Posterior vena cava (tissue), 2 donors: ENCODE results near the gene ALLC. TPM values are rescaled to one million over a fixed set of nuclear protein-coding genes. Genes with fewer than 3 reads are reported as not detected.
A peak's percentile ranks its signal among the peaks of the same experiment; 100 is the strongest.

ENCODE experiments used
- DNase-seq: peaks from one replicate; pipeline ENCODE4 v3.0.0-alpha.2; 2020; ENCODE audit warnings: low spot score
- intact Hi-C, 2 donors: fragments of 100-400 bp; cut with DNase I; formaldehyde crosslinking; loops; one replicate each; pipeline versions ENCODE4 v1.14.1 to v1.14.2; 2022 to 2023
- total RNA-seq, 2 donors: library from RNA; stranded (reverse); fragmentation: NEBNext Ultra II Directional; extraction: Animal tissue kit (Norgen Biotek cat#: 25700); gene quantifications; one replicate each; pipeline ENCODE4 v1.2.1, GENCODE V29; 2021
- donor health status: DM: yes; HTN: yes; CAD: no.
- donor health status: DM: yes; HTN: yes; CAD: no.

Gene ALLC
- total RNA-seq, 2 donors from 2014 or later: not detected

GRCh38 chr2:3667151-3667631, 9.2 kb downstream of the ALLC start:
- DNase-seq: peak; percentile 73
- intact Hi-C loops: no loop called here

- DNase-seq: peak; percentile 55
- intact Hi-C loops: no loop called here
Measured at GRCh38 chr2:3669656-3670055, 11.7 kb downstream of the ALLC start.

- intact Hi-C loops: no loop called here
- DNase-seq: peak; percentile 58
Measured at GRCh38 chr2:3670376-3670775, 12.4 kb downstream of the ALLC start.

GRCh38 chr2:3670941-3671340, 12.9 kb downstream of the ALLC start:
- intact Hi-C loops: no loop called here
- no peak for DNase-seq

- DNase-seq: peak; percentile 76
- intact Hi-C loops: no loop called here
Measured at GRCh38 chr2:3672861-3673678, 15.1 kb downstream of the ALLC start.

- DNase-seq: no peak
Measured at GRCh38 chr2:3674066-3674845, 16.3 kb downstream of the ALLC start.

DNA sequence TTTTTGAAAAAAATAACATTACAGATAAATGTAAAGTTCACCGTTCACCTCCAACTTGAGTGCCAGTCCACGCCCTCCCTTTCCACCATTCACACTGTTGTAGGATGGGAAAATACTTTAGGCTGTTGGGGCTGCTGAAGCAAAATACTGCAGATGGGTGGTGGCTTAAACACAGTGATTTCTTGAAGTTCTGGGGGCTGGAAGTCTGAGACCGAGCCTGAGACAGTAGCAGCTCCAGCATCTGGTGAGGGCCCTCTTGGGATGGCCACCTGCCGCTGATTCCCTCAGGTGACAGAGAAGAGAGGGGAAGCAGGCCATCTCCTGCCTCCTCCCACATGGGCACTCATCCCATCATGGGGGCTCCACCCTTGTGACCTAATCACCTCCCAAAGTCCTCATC, 17.7 kb downstream of the ALLC start:
- no peak for DNase-seq
- intact Hi-C loops: no loop called here

More at GRCh38 chr2:3674066-3674845, 16.3 kb downstream of the ALLC start:
- intact Hi-C loops: no loop called here

DNA sequence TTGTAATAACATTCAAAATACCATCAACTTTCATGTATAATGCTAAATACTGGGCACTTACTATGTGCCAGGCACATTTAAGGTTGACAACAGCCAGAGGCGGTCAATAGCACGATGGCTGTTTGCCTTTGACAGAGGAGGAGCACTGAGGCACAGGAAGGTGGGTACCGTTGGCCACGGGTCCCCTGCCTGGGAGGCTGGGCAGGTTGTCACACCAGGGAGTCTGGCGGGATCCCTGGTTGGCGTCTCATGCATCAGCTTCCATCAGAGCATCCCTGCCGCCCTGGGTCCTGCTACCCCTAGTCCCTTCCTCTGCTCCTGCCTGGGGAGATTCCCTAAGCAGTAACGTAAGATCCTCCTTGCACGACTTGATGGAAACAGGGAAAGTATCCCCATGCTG, 19.4 kb downstream of the ALLC start:
- intact Hi-C loops: no loop called here
- DNase-seq: no peak

GRCh38 chr2:3678212-3678611, 20.2 kb downstream of the ALLC start:
- intact Hi-C loops: no loop called here
- no peak for DNase-seq

DNA sequence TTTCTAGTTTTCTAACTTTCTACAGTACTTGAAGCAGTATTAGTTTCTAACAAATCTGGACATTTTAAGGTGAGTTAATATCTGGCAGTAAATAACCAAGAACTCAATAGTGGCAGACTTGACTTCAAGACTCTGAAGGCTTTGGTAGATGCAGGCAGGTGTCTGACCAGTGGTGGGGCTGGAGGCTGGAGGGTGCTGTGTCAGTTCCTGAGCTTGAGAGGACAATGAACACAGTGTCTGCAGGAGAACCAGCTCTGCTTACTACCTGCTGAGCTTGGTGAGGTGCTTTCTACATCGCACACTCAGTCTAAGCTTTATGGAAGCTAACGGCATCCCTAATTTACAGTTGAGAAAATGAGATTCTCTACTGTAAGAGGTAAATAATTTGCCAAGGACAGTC, 21.2 kb downstream of the ALLC start:
- no peak for DNase-seq
- intact Hi-C loops: no loop called here

DNA sequence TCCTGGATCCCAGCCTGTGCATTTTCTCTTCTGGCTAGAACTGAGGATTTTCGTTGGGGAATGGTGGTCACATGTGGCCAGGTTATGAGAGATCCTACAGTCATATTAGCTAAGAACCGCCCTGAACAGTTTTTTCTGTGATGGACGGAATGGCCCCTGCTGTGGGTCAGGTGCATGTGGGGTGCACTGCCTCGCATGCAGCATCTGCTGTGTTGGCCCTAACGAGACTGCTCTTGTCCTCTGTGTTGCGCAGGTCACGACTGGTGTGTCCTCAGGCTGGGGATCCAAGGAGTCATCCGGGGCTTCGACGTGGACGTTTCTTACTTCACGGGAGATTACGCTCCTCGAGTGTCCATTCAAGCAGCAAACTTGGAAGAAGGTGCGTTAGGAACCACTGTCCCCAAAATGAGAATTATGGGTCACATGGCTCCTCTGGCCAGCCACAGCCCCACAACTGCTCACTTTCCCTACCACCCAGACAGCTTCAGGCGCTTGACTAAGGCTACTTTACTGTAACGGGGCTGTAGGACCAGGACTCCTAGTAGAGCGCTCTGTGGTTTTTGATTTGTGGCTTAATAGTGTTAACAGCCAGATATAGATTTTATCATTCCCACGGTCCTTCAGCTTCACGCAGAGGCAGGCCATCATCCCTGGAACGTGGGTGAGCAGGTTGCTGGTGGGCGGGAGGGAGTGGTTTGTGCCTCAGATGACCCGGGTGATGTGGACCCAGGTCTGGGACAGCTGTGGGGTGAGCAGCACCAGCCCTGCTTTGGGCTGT, 21.8 kb downstream of the ALLC start:
- intact Hi-C loops: no loop called here
- no peak for DNase-seq

GRCh38 chr2:3680548-3681345, 22.7 kb downstream of the ALLC start:
- intact Hi-C loops: no loop called here

DNA sequence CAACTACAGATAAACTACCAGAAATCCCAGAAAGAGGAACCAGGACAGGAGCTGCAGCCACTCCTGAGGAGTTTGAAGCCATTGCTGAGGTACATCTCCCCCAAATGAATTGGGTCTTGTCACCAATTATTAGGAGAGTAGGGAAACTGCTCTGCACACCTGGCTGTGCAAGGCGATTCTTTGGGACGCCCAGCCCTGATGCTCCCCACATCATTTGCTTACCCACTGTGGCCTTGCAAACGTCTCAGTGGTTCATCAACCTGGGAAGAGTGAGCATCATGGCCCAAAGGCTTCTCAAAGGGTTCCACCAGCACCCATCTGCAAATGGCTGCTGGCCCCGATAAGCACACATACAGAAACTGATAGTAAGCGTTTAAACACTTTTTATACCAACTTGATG, 23.6 kb downstream of the ALLC start:
- intact Hi-C loops: no loop called here
- DNase-seq: no peak

More at GRCh38 chr2:3680548-3681345, 22.7 kb downstream of the ALLC start:
- no peak for DNase-seq

DNA sequence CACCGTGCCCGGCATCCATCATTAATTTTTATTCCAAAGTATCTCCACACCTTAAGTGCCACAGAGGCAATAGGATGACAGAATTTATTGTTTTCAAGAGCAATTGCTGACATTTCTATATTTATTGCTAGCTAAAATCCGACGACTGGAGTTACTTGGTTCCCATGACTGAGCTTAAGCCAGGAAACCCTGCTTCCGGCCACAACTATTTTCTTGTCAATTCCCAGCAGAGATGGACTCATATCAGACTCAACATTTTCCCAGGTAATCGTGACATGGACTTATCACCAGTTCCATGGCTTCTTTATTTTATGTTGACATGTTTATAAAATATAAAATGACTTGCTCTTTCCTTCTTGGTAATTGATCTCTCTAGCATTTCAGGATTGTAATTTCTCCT, 24.8 kb downstream of the ALLC start:
- intact Hi-C loops: no loop called here
- no peak for DNase-seq

GRCh38 chr2:3683748-3684454, 25.9 kb downstream of the ALLC start:
- intact Hi-C loops: no loop called here
- DNase-seq: no peak

DNA sequence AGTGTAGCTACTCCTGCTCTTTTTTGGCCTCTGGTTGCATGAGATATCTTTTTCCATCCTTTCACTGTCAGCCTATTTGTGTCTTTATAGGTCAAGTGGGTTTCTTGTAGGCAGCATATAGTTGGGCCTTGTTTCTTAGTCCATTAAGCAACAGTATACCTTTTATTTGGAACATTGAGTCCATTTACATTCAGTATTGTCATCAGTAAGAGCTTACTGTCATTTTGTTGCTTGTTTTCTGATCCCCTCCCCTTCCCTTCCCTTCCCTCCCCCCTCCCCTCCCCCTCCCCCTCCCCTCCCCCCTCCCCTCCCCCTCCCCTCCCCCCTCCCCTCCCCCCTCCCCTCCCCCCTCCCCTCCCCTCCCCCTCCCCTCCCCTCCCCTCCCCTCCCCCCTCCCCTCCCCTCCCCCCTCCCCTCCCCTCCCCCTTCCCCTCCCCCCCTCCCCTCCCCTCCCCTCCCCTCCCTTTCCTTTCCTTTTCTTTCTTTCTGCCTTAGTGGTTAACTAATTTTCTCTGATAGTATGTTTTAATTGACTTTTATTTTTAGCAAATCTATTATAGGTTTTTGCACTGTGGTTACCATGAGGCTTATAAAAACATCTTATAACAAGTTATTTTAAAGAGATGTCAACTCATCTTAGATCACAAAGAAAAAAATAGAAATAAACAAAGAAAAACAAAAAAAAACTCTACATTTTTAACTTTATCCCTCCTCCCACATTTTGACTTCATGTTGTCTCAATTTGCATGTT, 32.2 kb downstream of the ALLC start:
- intact Hi-C loops: no loop called here
- no peak for DNase-seq

- intact Hi-C loops: no loop called here
- DNase-seq: no peak
Measured at GRCh38 chr2:3692375-3692774, 34.4 kb downstream of the ALLC start.

DNA sequence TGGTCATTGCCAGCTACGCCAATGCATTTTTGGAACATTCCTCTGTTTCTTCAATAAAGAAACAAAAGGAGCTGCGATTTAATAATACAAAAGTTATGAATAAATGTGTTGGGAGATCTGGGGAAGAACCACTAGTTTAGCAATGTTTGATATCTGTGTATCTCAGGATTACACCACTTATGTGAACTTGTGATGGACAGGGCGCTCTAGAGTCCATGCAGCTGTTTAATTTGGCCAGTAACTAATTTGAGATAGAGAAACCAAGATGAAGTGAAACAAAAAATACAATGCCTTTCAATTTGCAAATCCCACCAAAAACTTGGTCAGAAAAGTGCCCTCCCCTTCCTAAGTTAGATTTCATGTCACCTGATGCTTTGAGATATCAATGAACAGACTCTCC, 38.5 kb downstream of the ALLC start:
- no peak for DNase-seq
- intact Hi-C loops: no loop called here
